ENCODE results near the gene GUCA2A. TPM values are rescaled to one million over a fixed set of nuclear protein-coding genes. Genes with fewer than 3 reads are reported as not detected.

Gene GUCA2A
- total and polyA plus RNA-seq, 2 of the 13 experiments (the other 11 are each of a cell fraction or from before 2014, with no cell fraction given) = not detected

- CTCF ChIA-PET (ENCODE audit: low intra/inter-chr PET ratio, low total read pairs) = no interaction called here
- Histone ChIP-seq H4K20me1 (ENCODE audit: insufficient read depth, low read length) (no peaks in the 10 kb centered on the region), H3K36me3 (replicated peaks in 1 of 2; ENCODE audit: control insufficient read depth in 1 of 2, insufficient read depth in 2 of 2, low read length in 2 of 2) (peaks cover 18 to 81% of the 10 kb centered on the region in 2 experiments), H3K9ac (ENCODE audit: insufficient read depth, low read depth, low read length) (no peak overlapping the region), H3K4me1 (ENCODE audit: insufficient read depth, low read length) (0 out of 2 replicates have a peak, but pooled peaks cover 7% of the 10 kb centered on the region), H3K4me2 (ENCODE audit: low read depth, low read length) (no peak overlapping the region), H3K79me2 (ENCODE audit: insufficient read depth, low read length) (no peaks in the 10 kb centered on the region), H3K9me3 (ENCODE audit: low read length) (no peaks in the 10 kb centered on the region), H2AFZ (ENCODE audit: low read length) (no peak overlapping the region), H3K27me3 (ENCODE audit: control insufficient read depth in 1 of 2, insufficient read depth in 2 of 2, low read length in 2 of 2) (no peaks in the 10 kb centered on the region), H3K4me3 (replicated peaks in 1 of 3; ENCODE audit: insufficient read depth in 1 of 3, low read depth in 2 of 3, low read length in 3 of 3) (no peak overlapping the region), H3K27ac (ENCODE audit: extremely low read length, insufficient read depth, low read length) (no peak overlapping the region)
- no TSS peak for BruUV-seq (replicated peaks)
- no peak for FAIRE-seq
- no peak for DNase-seq (ENCODE audit: low spot score)
- POLR2A ChIA-PET = no interaction called here
- 97% methylated on average over 3 of the region's 3 CpGs for WGBS (ENCODE audit: low lambda C conversion rate)
- in situ Hi-C loops (cut with HindIII; ENCODE audit: extremely low pct_ligation_motif_present, low pct_unique_long_range_greater_than_20kb) = no loop called here
- no peak for ATAC-seq
- intact Hi-C loops (cut with micrococcal nuclease; ENCODE audit: unreplicated experiment) = no loop called here
- no peak for TF ChIP-seq POGZ (CRISPR knock-in tag; IDR thresholded peaks at IDR 0.05)
- no peak for TF ChIP-seq ATF7 (IDR thresholded peaks at IDR 0.05)
- TF ChIP-seq ATF7 (CRISPR knock-in tag; IDR thresholded peaks at IDR 0.05) = no peak
- TF ChIP-seq BHLHE40 (IDR thresholded peaks at IDR 0.05; ENCODE audit: low read length) = no peak
- TF ChIP-seq PATZ1 (CRISPR knock-in tag; IDR thresholded peaks at IDR 0.05) = no peak
- no peak for TF ChIP-seq RXRA (CRISPR knock-in tag; IDR thresholded peaks at IDR 0.05)
- TF ChIP-seq NFE2L1 (CRISPR knock-in tag; IDR thresholded peaks at IDR 0.05; ENCODE audit: borderline replicate concordance) = no peak
- no peak for TF ChIP-seq ZNF704 (CRISPR knock-in tag; IDR thresholded peaks at IDR 0.05; ENCODE audit: borderline replicate concordance)
- TF ChIP-seq LCORL (IDR thresholded peaks at IDR 0.05) = no peak
- no peak for TF ChIP-seq LCORL (CRISPR knock-in tag; IDR thresholded peaks at IDR 0.05)
- TF ChIP-seq ZNF670 (CRISPR knock-in tag; IDR thresholded peaks at IDR 0.05; ENCODE audit: borderline replicate concordance) = no peak
- no peak for TF ChIP-seq SETDB1 (CRISPR knock-in tag; IDR thresholded peaks at IDR 0.05; ENCODE audit: borderline replicate concordance)
- no peak for TF ChIP-seq HDAC6 (IDR thresholded peaks at IDR 0.05; ENCODE audit: low read depth, low read length)
- no peak for TF ChIP-seq REL (CRISPR knock-in tag; conservative IDR thresholded peaks at IDR 0.05)
- no peak for TF ChIP-seq AFF4 (CRISPR knock-in tag; IDR thresholded peaks at IDR 0.05)
- no peak for TF ChIP-seq ZNF562 (CRISPR knock-in tag; IDR thresholded peaks at IDR 0.05; ENCODE audit: borderline replicate concordance)
- TF ChIP-seq IRX3 (CRISPR knock-in tag; IDR thresholded peaks at IDR 0.05; ENCODE audit: borderline replicate concordance, low read depth) = no peak
- no peak for TF ChIP-seq HDAC1 (CRISPR knock-in tag; IDR thresholded peaks at IDR 0.05)
- no peak for TF ChIP-seq SSRP1 (CRISPR knock-in tag; IDR thresholded peaks at IDR 0.05)
- TF ChIP-seq ZSCAN30 (CRISPR knock-in tag; IDR thresholded peaks at IDR 0.05) = no peak
- TF ChIP-seq ZNF616 (CRISPR knock-in tag; IDR thresholded peaks at IDR 0.05; ENCODE audit: low read depth) = no peak
Measured at GRCh38 chr1:42186152-42186551, 21.6 kb upstream of the GUCA2A start.

All from HepG2 (cell line).